SK-N-SH treated with all-trans-retinoic acid at 6 μM for 48 hours (cell line): Measurements from ENCODE around the gene HPF1.

Experiments
- ARNTL ChIP-seq: fragments of 450-650 bp; formaldehyde crosslinking; IDR thresholded peaks from 2 replicates; pipeline ENCODE4 v1.5.0; 2020; ENCODE audit warnings: low read depth, mild to moderate bottlenecking, moderate library complexity, borderline replicate concordance
- BACH2 ChIP-seq: fragments of 250-450 bp; sonication (Bioruptor Pico); IDR thresholded peaks from 2 replicates; pipeline ENCODE4 v1.9.0; 2021; ENCODE audit warnings: mild to moderate bottlenecking, borderline replicate concordance
- CSDC2 ChIP-seq: fragments of 250-450 bp; sonication (Bioruptor Pico); IDR thresholded peaks from 2 replicates; pipeline ENCODE4 v1.5.0; 2020; ENCODE audit warnings: mild to moderate bottlenecking, moderate library complexity
- GLIS3 ChIP-seq: fragments of 250-450 bp; sonication (Bioruptor Pico); IDR thresholded peaks from 2 replicates; pipeline ENCODE4 v1.5.0; 2020; ENCODE audit warnings: mild to moderate bottlenecking, moderate library complexity
- ISL1 ChIP-seq: fragments of 250-450 bp; sonication (Bioruptor Pico); IDR thresholded peaks from 2 replicates; pipeline ENCODE4 v2.1.2; 2022; ENCODE audit warnings: mild to moderate bottlenecking, moderate library complexity
- OSR1 ChIP-seq: fragments of 250-450 bp; sonication (Bioruptor Pico); IDR thresholded peaks from 2 replicates; pipeline ENCODE4 v1.8.0; 2022; ENCODE audit warnings: moderate library complexity, mild to moderate bottlenecking, inconsistent platforms
- RARB ChIP-seq: fragments of 250-450 bp; sonication (Bioruptor Pico); IDR thresholded peaks from 2 replicates; pipeline ENCODE4 v1.8.0; 2021; ENCODE audit warnings: mild to moderate bottlenecking, moderate library complexity
- TCF4 ChIP-seq: fragments of 250-450 bp; sonication (Bioruptor Pico); IDR thresholded peaks from 2 replicates; pipeline ENCODE4 v1.8.0; 2021; ENCODE audit warnings: mild to moderate bottlenecking, moderate library complexity, borderline replicate concordance
- TOX ChIP-seq: fragments of 250-450 bp; sonication (Bioruptor Pico); IDR thresholded peaks from 2 replicates; pipeline ENCODE4 v1.8.0; 2021; ENCODE audit warnings: mild to moderate bottlenecking, moderate library complexity, borderline replicate concordance
- ZC3H10 ChIP-seq: fragments of 250-450 bp; sonication (Bioruptor Pico); IDR thresholded peaks from 2 replicates; pipeline ENCODE4 v1.5.1; 2021; ENCODE audit warnings: mild to moderate bottlenecking, moderate library complexity
- ZFP3 ChIP-seq: fragments of 250-450 bp; sonication (Bioruptor Pico); IDR thresholded peaks from 2 replicates; pipeline ENCODE4 v1.5.0; 2020; ENCODE audit warnings: mild to moderate bottlenecking, moderate library complexity
- ZFP30 ChIP-seq: fragments of 450-650 bp; formaldehyde crosslinking; IDR thresholded peaks from 2 replicates; pipeline ENCODE4 v1.5.0; 2022; ENCODE audit warnings: mild to moderate bottlenecking, moderate library complexity
- TF ChIP-seq, protein P1 (sequence below): fragments of 250-450 bp; sonication (Bioruptor Pico); IDR thresholded peaks from 2 replicates; pipeline ENCODE4 v1.8.0; 2020; ENCODE audit warnings: mild to moderate bottlenecking, moderate library complexity, borderline replicate concordance

DNA sequence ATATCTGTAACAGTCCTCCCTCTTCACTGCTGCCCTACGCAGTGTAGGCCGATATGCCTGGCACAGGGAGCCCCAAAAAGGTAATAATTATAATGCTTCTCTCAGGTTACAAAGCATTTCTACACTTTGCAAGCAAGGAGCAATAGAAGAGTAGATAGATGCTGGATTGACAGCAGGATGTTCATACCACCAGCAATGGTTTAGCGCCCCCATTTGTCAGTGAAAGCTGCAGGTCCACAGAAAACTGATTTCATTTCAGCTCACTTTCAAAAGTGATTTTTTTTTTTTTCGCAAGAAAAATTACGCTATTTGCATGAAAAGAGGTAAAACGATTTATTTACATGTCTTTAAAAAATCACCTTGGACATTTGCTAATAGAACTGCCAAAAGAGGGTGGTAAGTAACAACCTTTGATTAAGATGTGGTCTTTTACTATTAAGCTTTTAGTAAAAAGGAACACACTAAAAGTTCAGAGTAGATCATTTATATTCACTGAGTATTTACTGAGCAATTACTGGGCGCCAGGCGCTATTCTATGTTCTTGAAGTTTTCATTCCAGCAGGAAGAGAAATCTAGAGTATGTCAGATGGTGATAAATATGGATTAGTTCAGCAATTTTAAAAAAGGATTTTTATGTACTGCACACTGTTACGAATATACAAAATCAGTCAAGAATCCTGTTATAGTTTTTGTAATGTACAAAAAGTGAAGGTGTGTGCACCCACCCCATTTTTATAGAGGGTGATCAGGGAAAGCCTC is 34.4 kb downstream of the HPF1 start:
- TF ChIP-seq, protein P1, sequence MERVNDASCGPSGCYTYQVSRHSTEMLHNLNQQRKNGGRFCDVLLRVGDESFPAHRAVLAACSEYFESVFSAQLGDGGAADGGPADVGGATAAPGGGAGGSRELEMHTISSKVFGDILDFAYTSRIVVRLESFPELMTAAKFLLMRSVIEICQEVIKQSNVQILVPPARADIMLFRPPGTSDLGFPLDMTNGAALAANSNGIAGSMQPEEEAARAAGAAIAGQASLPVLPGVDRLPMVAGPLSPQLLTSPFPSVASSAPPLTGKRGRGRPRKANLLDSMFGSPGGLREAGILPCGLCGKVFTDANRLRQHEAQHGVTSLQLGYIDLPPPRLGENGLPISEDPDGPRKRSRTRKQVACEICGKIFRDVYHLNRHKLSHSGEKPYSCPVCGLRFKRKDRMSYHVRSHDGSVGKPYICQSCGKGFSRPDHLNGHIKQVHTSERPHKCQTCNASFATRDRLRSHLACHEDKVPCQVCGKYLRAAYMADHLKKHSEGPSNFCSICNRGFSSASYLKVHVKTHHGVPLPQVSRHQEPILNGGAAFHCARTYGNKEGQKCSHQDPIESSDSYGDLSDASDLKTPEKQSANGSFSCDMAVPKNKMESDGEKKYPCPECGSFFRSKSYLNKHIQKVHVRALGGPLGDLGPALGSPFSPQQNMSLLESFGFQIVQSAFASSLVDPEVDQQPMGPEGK (CRISPR knock-in tag): no peak
- TF ChIP-seq GLIS3 (CRISPR knock-in tag) (no peak), ARNTL (no peak), ISL1 (no peak), TOX (CRISPR knock-in tag) (no peak), ZC3H10 (CRISPR knock-in tag) (no peak), ZFP3 (CRISPR knock-in tag) (no peak), RARB (CRISPR knock-in tag) (no peak), TCF4 (CRISPR knock-in tag) (no peak), OSR1 (no peak), BACH2 (CRISPR knock-in tag) (no peak), CSDC2 (CRISPR knock-in tag) (no peak), ZFP30 (CRISPR knock-in tag) (no peak)
